ENCODE data around the gene DPM2.

DPM2 gene

GRCh38 chr9:127903557-127904475 is 33.8 kb downstream of the DPM2 start:
- no peak for TF ChIP-seq CTCF (IDR thresholded peaks at IDR 0.05; ENCODE audit: control insufficient read depth, insufficient read depth, low read depth, low read length, missing control alignments)
- no peak for DNase-seq (ENCODE audit: low read depth)
- H3K4me3 ChIP-seq (ENCODE audit: control insufficient read depth, low read depth, low read length) = no peak overlapping the region

GRCh38 chr9:127899128-127899943 is 38.3 kb downstream of the DPM2 start, which contains the start of gene ST6GALNAC6:
ST6GALNAC6 (minus strand) TSS chr9:127899603; CDS start chr9:127897981, 1,622 bp downstream.
- no peak for TF ChIP-seq CTCF (IDR thresholded peaks at IDR 0.05; ENCODE audit: control insufficient read depth, insufficient read depth, low read depth, low read length, missing control alignments)
- H3K4me3 ChIP-seq (ENCODE audit: control insufficient read depth, low read depth, low read length) = peak within 1 kb of the TSS; percentile 72
- no peak for DNase-seq (ENCODE audit: low read depth)

GRCh38 chr9:127898433-127899127 is 39.1 kb downstream of the DPM2 start:
- DNase-seq (ENCODE audit: low read depth) = peak; percentile 74
- no peak for TF ChIP-seq CTCF (IDR thresholded peaks at IDR 0.05; ENCODE audit: control insufficient read depth, insufficient read depth, low read depth, low read length, missing control alignments)
- H3K4me3 ChIP-seq (ENCODE audit: control insufficient read depth, low read depth, low read length) = peak overlapping the region; percentile 72

- DNase-seq (ENCODE audit: low read depth) = no peak
- H3K4me3 ChIP-seq (ENCODE audit: control insufficient read depth, low read depth, low read length) = no peak overlapping the region; the same call in 1 of the 2 replicates
- no peak for TF ChIP-seq CTCF (IDR thresholded peaks at IDR 0.05; ENCODE audit: control insufficient read depth, insufficient read depth, low read depth, low read length, missing control alignments)
These were observed 40.4 kb downstream of the DPM2 start for GRCh38 chr9:127897193-127897692.

GRCh38 chr9:127896395-127897192 is 41.1 kb downstream of the DPM2 start:
- TF ChIP-seq CTCF (IDR thresholded peaks at IDR 0.05; ENCODE audit: control insufficient read depth, insufficient read depth, low read depth, low read length, missing control alignments) = no peak
- no peak overlapping the region for H3K4me3 ChIP-seq (ENCODE audit: control insufficient read depth, low read depth, low read length)
- DNase-seq (ENCODE audit: low read depth) = no peak
